DMS 273 (cell line): ENCODE data around the gene MBD3L5.
"Not testable (repeated sequence)": the region's sequence is repeated elsewhere in the genome, so short reads cannot be mapped to it uniquely, and the experiment has no call there.

Experiments used
- DNase-seq: peaks from one replicate; lab custom pipeline; 2025; ENCODE audit not compliant: unreplicated experiment; lab: John Stamatoyannopoulos, UW

MBD3L5 gene

DNA sequence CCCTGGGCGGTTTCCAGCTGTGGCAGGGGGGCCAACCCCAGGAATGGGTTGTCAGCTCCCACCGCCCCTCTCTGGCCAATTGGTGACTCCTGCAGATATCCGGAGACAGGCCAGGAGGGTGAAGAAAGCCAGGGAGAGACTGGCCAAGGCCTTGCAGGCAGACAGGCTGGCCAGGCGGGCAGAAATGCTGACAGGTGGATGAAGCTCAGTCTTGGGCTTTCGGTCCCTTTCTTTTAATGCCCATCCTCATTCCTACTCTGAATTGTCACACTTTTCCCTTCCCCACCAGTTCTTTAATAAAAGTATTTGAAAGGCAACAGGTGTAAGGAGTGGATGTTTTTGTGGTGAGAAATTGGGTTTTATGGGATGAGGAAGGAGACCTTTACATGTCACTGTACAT lies 21.0 kb downstream of the MBD3L5 start:
- DNase-seq = not testable (repeated sequence)

DNA sequence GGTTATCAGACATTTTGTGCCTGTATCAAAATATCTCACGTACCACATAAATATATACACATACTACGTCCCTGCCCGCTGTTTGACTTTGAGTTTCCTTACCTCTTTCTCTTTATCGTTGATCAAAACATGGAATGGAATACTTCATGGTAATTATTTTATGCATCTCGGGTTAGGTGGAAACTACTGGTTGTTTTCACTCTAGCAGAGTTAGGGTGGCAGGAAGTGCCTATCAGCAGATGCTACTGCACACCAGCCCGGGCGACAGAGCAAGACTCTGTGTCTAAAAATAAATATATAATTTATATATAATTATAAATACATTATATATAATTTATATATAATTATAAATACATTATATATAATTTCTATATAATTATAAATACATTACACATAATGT lies 22.5 kb downstream of the MBD3L5 start:
- not testable (repeated sequence) for DNase-seq

DNA sequence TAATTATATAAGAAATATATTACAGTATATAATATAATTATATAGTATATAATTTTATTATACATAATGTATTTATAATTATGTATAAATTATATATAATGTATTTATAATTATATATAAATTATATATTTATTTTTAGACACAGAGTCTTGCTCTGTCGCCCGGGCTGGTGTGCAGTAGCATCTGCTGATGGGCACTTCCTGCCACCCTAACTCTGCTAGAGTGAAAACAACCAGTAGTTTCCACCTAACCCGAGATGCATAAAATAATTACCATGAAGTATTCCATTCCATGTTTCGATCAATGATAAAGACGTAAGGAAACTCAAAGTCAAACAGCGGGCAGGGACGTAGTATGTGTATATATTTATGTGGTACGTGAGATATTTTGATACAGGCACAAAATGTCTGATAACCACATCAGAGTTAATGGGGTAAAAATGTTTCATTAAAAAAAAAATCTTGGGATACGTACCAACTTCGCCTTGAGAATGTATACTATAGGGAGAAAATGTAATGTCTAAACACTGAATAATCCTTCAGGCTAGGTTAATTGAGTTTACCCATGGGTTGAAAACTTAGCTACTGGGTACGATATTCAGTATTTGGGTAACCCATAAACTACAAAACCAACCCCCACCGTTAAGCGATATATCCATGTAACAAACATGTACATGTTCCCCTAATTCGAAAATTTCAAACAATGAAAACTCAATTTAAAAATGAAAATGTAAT lies 24.4 kb downstream of the MBD3L5 start:
- not testable (repeated sequence) for DNase-seq

DNA sequence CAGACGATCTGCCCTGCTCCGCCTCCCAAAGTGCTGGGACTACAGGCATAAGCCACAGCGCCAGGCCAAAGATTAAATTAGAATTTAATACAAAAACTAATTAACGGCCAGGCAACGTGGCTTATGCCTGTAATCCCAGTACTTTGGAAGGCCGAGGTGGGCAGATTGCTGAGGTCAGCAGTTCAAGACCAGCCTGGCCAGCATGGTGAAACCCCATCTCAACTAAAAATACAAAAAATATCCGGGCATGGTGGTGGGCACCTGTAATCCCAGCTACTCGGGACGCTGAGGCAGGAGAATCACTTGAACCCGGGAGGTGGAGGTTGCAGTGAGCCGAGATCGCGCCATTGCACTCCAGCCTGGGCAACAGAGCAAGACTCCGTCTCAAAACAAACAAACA lies 25.3 kb downstream of the MBD3L5 start:
- not testable (repeated sequence) for DNase-seq

DNA sequence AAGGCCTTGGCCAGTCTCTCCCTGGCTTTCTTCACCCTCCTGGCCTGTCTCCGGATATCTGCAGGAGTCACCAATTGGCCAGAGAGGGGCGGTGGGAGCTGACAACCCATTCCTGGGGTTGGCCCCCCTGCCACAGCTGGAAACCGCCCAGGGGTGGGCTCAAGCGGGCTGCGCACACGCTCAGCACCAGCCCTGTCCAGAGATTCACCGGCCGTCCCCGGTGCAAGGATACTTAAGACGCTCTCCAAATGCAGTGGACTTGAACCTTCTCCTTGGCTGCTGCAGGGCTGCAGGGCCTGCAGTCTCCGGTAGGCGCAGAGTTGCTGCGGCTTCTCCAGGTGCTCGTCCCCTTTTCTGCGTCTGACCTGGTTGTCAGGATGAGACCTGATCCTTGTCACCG lies 26.0 kb downstream of the MBD3L5 start:
- DNase-seq = not testable (repeated sequence)

DNA sequence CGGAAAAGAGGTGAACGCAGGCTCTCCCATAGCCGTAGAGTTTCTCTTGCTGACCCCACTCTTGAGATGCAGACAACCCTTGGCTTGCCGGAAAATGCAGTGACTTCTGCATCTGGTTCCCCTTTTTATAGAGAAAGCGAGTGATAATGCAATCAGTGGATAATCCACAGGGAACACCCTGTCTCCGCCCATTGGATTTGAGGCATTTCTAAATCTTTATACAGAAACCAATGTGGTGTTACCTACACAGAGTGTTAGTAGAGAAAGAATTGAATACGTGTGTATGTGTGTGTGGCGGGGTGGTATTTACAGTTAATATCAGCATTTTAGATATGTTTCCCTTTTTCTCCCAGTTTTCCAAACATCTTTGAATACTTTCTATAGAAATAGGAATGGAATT lies 28.2 kb downstream of the MBD3L5 start, which contains the start of gene MBD3L3:
MBD3L3 (minus strand) TSS at position 101 of the 400 bp plus-strand sequence; CDS start at position 30, 71 bp downstream.
- not testable (repeated sequence) for DNase-seq

DNA sequence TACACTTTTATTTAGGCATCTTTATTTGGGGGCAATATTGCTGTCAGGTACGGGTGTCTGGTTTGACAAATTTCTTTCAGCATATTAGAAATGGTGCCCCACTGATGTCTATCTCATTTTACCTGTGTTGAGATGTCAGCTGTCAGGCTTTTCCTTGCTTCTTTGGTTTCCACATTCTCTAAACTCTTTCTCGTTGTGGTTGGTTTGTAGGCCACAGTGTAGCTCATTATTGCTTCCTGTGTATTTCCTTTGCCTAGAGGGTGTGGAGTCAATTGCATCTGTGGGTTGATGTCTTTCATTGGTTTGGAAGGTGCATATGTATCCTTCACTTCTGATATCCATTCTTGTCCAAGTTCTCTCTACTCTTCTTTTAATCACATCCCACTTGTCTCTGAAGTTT lies 29.6 kb downstream of the MBD3L5 start:
- DNase-seq = not testable (repeated sequence)

DNA sequence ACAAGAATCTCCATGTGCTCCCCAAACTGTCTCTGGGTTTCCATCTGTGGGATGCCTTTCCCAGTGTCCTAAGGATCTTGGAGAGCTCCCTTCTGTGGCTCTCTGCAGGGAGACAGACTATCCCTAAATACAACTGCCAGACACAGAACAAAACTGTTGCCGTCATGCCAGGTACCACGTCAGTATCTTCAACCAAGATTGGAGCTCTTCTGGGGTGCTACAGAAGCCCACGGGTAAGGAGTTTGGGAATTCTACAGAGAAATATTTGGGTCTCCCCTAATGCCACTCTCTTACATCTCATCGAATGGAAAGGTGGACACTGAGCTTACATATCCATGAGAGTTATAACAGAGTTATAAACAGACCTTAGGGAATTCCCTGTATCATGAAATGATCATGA lies 33.0 kb downstream of the MBD3L5 start:
- no peak for DNase-seq

DNA sequence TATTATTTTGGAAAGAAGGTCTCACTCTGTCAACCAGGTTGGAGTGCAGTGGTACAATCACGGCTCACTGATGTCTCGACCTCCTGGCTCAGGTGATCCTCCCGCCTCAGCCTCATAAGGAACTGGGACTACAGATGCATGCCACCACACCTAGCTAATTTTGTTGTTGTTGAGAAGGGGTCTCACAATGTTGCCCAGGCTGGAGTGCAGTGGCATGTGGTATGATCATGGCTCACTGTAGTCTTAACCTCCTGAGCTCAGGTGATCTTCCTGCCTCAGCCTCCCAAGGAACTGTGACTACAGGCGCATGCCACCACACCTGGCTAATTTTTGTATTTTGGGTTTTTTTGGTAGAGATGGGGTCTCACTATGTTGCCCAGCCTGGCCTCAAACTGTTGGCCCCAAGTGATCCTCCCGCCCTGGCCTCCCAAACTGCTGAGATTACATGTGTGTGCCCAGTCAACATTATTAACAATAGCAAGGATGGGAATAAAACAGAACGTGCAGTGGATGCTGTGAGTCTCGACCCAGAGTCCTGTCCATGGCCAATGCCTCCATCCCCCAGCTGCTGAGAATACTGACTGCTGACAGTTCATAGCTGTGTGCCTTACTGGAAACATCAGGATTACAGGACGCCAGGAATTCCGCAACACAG lies 33.5 kb downstream of the MBD3L5 start:
- DNase-seq = no peak

DNA sequence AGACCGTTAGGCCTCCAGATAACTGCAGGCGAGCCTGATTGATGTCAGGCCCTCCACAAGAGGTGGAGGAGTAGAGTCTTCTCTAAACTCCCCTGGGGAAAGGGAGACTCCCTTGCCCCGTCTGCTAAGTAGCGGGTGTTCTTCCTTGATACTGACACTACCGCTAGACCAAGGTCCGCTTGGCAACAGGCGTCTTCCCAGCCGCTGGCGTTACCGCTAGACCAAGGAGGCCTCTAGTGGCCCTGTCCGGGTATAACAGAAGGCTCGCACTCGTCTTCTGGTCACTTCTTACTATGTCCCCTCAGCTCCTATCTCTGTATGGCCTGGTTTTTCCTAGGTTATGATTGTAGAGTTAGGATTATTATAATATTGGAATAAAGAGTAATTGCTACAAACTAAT lies 36.7 kb downstream of the MBD3L5 start:
- peak; percentile 73 for DNase-seq

DNA sequence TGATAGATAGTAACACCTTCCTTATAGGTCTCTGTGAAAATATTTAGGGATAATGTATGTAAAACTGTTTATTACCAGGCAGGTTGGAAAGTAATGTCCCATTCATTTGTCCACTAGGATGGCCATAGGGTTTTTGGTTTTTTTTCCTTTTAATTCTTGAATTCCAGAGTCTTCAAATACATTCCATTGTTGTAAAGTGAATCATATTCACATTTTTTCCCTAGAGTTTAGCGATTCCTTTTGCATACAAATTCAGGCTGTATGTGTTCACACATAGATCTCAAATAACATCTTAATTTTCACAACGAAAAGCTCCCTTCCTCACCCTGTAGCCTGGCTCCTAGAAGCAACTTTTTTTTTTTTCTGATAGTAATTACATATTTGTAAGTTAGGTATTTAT lies 37.3 kb downstream of the MBD3L5 start:
- no peak for DNase-seq

DNA sequence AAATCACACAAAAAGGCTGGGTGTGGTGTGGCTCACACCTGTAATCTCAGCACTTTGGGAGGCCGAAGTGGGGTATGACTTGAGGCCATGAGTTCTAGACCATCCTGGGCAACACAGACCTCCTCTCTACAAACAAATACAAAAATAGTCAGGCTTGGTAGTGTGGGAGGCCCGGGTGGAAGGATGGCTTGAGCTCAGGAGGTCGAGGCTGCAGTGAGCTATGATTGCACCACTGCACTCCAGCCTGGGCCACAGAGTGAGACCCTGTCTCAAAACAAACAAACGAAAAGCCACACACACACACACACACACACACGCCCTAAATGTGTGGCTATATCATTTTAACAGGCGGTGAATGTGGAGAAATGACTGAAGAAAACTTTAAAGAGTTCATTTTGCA lies 38.2 kb downstream of the MBD3L5 start:
- DNase-seq = no peak

DNA sequence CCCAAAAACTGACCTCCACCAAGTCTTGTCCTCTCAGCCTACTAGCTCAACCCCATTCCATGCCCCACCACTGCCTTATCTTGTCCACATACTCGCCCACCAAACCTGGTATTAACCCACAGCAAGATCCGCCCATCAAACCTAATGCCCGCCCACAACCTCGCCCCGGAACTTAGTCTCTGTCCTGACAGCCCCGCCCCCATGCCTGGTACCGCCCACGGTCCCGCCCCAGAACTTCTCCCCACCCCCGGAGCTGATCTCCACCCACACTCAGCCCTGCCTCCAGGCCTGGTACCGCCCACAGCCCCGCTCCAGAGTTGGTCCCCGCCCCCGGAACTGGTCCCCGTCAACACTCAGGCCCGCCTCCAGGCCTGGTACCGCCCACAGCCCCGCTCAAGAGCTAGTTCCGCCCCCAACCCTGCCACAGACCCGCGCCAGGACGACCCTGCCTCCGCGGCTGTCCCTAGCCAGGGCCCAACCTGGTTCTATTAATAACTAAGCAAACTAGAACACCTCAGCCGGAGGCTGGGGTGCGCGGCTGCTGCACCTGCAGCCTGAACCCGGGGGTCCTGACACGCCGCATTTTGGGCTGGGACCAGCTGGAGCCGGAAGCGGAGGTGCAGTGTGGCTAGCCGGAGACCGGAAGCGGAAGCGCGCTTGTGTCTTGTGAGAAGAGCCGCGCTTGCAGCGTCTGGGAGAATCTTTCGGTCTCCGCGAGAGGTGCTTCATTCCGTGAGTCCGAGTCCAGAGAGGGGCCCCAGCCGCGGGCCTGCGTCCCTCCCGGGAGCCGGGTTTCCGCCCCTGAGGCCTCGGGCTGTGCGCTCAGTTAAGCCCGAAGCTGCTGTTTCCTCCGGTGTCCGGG lies 38.9 kb downstream of the MBD3L5 start, which contains the start of gene ZNF557:
ZNF557 (plus strand) TSS at position 662 of the 862 bp plus-strand sequence. CDS start 5,372 bp downstream, outside the sequence.
- peak; percentile 98 for DNase-seq

DNA sequence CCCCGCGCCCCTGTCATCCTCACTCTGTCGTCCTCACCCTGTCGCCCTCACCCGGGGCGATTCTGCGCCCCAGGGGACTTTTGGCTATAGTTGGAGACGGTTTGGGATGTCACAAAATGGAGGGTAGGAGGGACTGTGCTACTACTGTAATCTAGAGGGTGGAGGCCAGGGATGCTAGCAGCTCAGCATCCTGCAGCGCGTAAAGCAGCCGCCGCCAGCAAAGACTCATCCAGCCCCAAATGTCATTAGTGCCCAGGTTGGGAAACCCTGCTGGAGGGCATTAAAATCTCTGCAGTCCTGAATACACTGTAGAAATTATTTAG lies 39.5 kb downstream of the MBD3L5 start:
- DNase-seq = peak; percentile 64

DNA sequence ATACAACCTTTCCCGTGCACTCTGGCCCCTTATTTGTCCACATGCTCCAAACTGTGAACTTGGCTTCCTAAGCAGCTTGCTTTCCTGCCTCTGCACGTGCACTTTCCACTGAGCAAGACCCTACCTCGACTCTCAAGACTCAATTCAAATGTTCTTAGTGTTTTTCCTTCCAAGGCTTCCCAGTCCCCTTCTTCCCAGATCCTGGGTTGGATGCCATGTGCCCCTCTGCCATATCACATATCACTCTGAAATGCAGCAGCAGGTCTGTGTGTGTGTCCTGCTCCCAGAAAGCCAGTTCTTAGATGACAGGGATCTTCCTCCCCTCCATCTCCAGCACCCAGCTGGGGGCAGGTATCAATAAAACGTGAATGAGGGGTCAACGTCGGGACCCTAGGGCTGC lies 42.2 kb downstream of the MBD3L5 start:
- DNase-seq = no peak

DNA sequence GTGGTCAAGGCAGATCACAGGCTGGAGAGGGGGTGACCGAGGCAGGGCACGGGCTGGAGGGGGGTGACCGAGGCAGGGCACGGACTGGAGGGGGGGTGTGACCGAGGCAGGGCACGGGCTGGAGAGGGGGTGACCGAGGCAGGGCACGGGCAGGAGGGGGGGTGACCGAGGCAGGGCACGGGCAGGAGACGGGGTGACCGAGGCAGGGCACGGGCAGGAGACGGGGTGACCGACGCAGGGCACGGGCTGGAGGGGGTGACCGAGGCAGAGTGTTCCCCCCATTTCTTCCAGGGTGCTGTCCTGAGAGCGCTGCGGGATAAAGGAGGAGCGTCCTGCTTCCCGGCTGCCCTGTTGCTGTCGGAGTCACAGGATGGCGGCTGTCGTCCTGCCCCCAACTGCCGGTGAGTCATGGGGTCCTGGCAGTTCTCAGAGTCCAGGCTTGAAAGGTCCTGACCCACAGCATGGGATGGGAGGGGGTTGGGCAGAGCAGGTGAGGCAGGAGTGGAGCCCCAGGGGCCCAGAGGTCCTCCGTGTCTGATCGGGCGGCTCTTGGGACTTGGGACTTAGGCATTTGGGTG lies 44.4 kb downstream of the MBD3L5 start:
- DNase-seq = no peak

DNA sequence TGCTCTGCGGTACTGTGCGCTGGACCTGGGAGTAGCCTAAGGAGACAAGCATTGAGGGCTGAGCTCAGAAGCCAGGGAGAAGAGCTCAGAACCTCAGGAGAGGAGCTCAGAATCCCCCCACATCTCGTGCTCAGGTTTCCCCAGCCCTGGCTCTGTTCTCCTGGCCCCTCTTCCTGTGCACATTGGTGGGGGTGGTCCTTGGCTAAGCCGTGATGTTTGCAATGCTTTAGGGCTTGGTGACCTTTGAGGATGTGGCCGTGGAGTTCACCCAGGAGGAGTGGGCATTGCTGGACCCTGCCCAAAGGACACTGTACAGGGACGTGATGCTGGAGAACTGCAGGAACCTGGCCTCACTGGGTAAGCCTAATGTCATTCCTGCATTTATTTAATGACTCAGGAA lies 45.8 kb downstream of the MBD3L5 start:
- DNase-seq = no peak

DNA sequence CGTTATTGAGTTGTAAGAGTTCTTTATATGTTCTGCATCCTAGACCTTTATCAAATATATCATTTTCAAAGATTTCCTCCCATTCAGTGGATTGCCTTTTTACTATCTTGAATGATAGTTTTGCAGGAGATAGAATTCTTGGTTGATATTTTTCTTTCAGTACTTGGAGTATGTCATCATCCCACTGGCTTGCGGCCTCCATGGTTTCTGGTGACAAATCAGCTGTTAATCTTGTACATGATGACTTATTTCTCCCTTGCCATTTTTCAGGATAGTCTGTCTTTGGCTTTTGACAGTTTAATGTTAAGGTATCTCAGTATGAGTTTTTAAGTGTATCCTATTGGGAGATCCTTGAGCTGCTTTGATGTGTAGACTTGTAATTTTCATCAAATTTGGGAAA lies 47.6 kb downstream of the MBD3L5 start:
- no peak for DNase-seq
